Measurements from ENCODE around the gene GAK. TPM values are rescaled to one million over a fixed set of nuclear protein-coding genes. Genes with fewer than 3 reads are reported as not detected.

The GAK gene
- total RNA-seq, 2 donors from 2014 or later: 104 to 121 TPM

DNA sequence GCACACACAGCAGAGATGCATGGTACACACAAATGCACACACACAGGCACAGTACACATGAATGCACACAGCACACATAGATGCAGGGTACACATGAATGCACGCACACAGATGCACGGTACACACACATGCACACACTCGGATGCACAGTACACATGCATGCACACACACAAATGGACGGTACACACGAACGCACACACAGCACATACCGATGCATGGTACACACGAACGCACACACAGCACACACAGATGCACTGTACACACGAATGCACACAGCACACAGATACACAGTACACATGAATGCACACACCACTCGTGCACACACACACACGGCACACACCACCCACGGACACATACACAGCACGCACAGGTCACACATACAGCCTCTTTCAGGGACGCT lies 62.3 kb downstream of the GAK start:
- Mint-ChIP-seq H3K36me3 (ENCODE audit: low read depth) (peaks cover 56% of the 10 kb centered on the region), H3K9me3 (no peaks in the 10 kb centered on the region), H3K27ac (no peak overlapping the region)

DNA sequence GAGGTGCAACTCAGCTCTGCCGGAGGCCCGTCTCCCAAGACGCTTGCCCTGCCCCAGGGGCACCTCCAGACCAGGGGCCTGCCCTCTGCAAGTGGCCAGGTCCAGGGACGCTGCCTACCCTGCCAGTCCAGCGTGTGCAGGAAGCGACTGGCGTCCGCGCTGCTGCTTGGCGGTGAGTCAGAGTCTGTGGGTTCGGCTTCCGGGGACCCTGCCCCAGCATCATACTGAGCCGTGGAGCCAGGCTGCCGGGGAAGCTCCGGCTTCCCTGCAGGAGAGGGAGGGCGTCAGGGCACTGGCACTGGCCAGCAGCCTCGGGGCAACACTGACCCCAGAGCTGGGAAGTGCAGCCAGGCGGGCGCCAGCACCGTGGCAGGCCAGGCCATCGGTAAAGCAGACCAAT lies 63.7 kb downstream of the GAK start:
- H3K4me3 ChIP-seq (ENCODE audit: low read length): no peak overlapping the region
- H3K9ac ChIP-seq (ENCODE audit: extremely low read depth, low read length, poor library complexity, severe bottlenecking): no peak overlapping the region
- Mint-ChIP-seq H3K27me3 (ENCODE audit: insufficient read depth) (no peaks in the 10 kb centered on the region), H3K4me3 (no peak overlapping the region), H3K36me3 (ENCODE audit: low read depth) (peaks cover 53% of the 10 kb centered on the region), H3K4me1 (no peaks in the 10 kb centered on the region), H3K9me3 (no peaks in the 10 kb centered on the region), H3K27ac (no peak overlapping the region)
- WGBS, 2 experiments (ENCODE audit: insufficient coverage in 1 of 2, insufficient read length in 1 of 2): 95% methylated on average over 15 to 21 of the region's 21 CpGs
- H3K4me1 ChIP-seq (ENCODE audit: control insufficient read depth, insufficient read depth, low read length): no peaks in the 10 kb centered on the region
- TF ChIP-seq, protein P1, sequence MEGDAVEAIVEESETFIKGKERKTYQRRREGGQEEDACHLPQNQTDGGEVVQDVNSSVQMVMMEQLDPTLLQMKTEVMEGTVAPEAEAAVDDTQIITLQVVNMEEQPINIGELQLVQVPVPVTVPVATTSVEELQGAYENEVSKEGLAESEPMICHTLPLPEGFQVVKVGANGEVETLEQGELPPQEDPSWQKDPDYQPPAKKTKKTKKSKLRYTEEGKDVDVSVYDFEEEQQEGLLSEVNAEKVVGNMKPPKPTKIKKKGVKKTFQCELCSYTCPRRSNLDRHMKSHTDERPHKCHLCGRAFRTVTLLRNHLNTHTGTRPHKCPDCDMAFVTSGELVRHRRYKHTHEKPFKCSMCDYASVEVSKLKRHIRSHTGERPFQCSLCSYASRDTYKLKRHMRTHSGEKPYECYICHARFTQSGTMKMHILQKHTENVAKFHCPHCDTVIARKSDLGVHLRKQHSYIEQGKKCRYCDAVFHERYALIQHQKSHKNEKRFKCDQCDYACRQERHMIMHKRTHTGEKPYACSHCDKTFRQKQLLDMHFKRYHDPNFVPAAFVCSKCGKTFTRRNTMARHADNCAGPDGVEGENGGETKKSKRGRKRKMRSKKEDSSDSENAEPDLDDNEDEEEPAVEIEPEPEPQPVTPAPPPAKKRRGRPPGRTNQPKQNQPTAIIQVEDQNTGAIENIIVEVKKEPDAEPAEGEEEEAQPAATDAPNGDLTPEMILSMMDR (conservative IDR thresholded peaks at IDR 0.05): no peak
- H3K27ac ChIP-seq (ENCODE audit: low read depth, low read length): no peak overlapping the region
- peaks cover 29% of the 10 kb centered on the region for H3K36me3 ChIP-seq (ENCODE audit: control insufficient read depth, insufficient read depth, low read length)
- H3K9me3 ChIP-seq (ENCODE audit: control insufficient read depth, low read length): no peaks in the 10 kb centered on the region
- H3K27me3 ChIP-seq (ENCODE audit: control insufficient read depth, insufficient read depth, low read length, poor library complexity, severe bottlenecking): no peaks in the 10 kb centered on the region
- no peak for DNase-seq

More for the DNA sequence above, 62.3 kb downstream of the GAK start:
- TF ChIP-seq, protein P1 (conservative IDR thresholded peaks at IDR 0.05): no peak
- H3K27me3 ChIP-seq (ENCODE audit: control insufficient read depth, insufficient read depth, low read length, poor library complexity, severe bottlenecking): no peaks in the 10 kb centered on the region
- H3K4me1 ChIP-seq (ENCODE audit: control insufficient read depth, insufficient read depth, low read length): no peaks in the 10 kb centered on the region
- Mint-ChIP-seq H3K4me1 (no peaks in the 10 kb centered on the region), H3K4me3 (no peak overlapping the region), H3K27me3 (ENCODE audit: insufficient read depth) (no peaks in the 10 kb centered on the region)
- no peak overlapping the region for H3K9ac ChIP-seq (ENCODE audit: extremely low read depth, low read length, poor library complexity, severe bottlenecking)
- DNase-seq: no peak
- WGBS, 2 experiments (ENCODE audit: insufficient coverage in 1 of 2, insufficient read length in 1 of 2): 93 to 100% methylated on average over 2 to 15 of the region's 15 CpGs
- peaks cover 36% of the 10 kb centered on the region for H3K36me3 ChIP-seq (ENCODE audit: control insufficient read depth, insufficient read depth, low read length)
- H3K27ac ChIP-seq (ENCODE audit: low read depth, low read length): no peak overlapping the region
- no peak overlapping the region for H3K4me3 ChIP-seq (ENCODE audit: low read length)
- H3K9me3 ChIP-seq (ENCODE audit: control insufficient read depth, low read length): no peaks in the 10 kb centered on the region

DNA sequence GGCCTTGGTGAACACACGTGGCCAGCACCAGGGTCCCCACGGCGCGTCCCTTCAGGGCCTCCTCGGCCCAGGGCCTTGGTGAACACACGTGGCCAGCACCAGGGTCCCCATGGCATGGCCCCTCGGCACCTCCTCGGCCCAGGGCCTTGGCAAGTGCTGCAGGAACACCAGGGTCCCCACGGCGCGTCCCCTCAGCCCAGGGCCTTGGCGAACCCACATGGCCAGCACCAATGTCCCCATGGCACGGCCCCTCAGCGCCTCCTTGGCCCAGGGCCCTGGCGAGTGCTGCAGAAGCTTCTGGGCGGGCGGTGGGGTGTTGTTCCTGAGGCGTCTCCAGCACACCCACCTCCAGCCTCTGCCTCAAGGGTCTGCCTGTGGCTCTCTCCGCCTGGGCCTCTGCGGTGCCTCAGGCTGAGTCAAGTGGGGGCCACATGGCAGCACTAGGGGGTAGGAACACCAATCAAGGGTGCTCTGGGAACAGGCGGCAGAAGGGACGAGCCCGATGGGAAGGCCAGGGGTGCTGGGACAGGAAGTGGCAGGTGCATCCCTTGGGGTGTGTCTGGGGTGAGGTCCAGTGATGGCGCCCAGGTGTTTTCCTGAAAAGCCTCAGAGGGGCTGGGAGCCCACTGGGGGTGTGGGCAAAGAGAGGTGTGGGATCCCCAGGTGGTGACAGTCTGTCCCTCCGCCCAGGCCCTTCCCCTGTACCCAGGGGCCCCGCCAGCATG lies 64.4 kb downstream of the GAK start:
- Histone ChIP-seq H3K9ac (ENCODE audit: extremely low read depth, low read length, poor library complexity, severe bottlenecking) (no peak overlapping the region), H3K4me1 (ENCODE audit: control insufficient read depth, insufficient read depth, low read length) (no peaks in the 10 kb centered on the region), H3K27me3 (ENCODE audit: control insufficient read depth, insufficient read depth, low read length, poor library complexity, severe bottlenecking) (no peaks in the 10 kb centered on the region), H3K4me3 (ENCODE audit: low read length) (no peak overlapping the region), H3K36me3 (ENCODE audit: control insufficient read depth, insufficient read depth, low read length) (peaks cover 36% of the 10 kb centered on the region), H3K27ac (ENCODE audit: low read depth, low read length) (no peak overlapping the region), H3K9me3 (ENCODE audit: control insufficient read depth, low read length) (no peaks in the 10 kb centered on the region)
- Mint-ChIP-seq H3K27me3 (ENCODE audit: insufficient read depth) (no peaks in the 10 kb centered on the region), H3K4me3 (no peak overlapping the region), H3K27ac (no peak overlapping the region), H3K4me1 (no peaks in the 10 kb centered on the region), H3K36me3 (ENCODE audit: low read depth) (peaks cover 55% of the 10 kb centered on the region), H3K9me3 (no peaks in the 10 kb centered on the region)
- TF ChIP-seq, protein P1 (conservative IDR thresholded peaks at IDR 0.05): no peak
- DNase-seq: no peak
- WGBS, 2 experiments (ENCODE audit: insufficient coverage in 1 of 2, insufficient read length in 1 of 2): 90 to 94% methylated on average over 17 to 26 of the region's 26 CpGs
